Activated CD4-positive, alpha-beta T cell treated with anti-CD3 and anti-CD28 coated beads for 36 hours (primary cell): ENCODE data around the gene IPP. TPM values are rescaled to one million over a fixed set of nuclear protein-coding genes. Genes with fewer than 3 reads are reported as not detected.
"Not testable (repeated sequence)": the region's sequence is repeated elsewhere in the genome, so short reads cannot be mapped to it uniquely, and the experiment has no call there.

Experiments
- ATAC-seq: fragments of 200-7000 bp; cut with Tn5 transposase; one replicate; pipeline ENCODE4 v1.10.0; 2021; ENCODE audit warnings: mild to moderate bottlenecking, moderate library complexity
- CTCF ChIA-PET: fragments of 350-600 bp; sonication (Branson Sonifier 250); formaldehyde crosslinking; loops from one replicate; lab custom pipeline; 2021; ENCODE audit warnings: antibody characterized with exemption; lab: Charles Lee
- POLR2A ChIA-PET: fragments of 350-600 bp; sonication (Branson Sonifier 250); formaldehyde crosslinking; loops from one replicate; lab custom pipeline; 2021; ENCODE audit warnings: antibody characterized with exemption, inconsistent platforms; lab: Charles Lee
- DNase-seq: peaks from one replicate; pipeline ENCODE4 v3.0.0-alpha.2; 2020
- H3K27ac Mint-ChIP-seq: one replicate; pipeline ENCODE4 v1.8.0; 2021; ENCODE audit warnings: mixed read lengths
- H3K27me3 Mint-ChIP-seq: one replicate; pipeline ENCODE4 v1.8.0; 2021; ENCODE audit warnings: mixed read lengths
- H3K36me3 Mint-ChIP-seq: one replicate; pipeline ENCODE4 v1.8.0; 2021; ENCODE audit warnings: low read depth, mixed read lengths
- H3K4me1 Mint-ChIP-seq: one replicate; pipeline ENCODE4 v1.8.0; 2021; ENCODE audit warnings: mixed read lengths
- H3K4me3 Mint-ChIP-seq: one replicate; pipeline ENCODE4 v1.8.0; 2021; ENCODE audit warnings: mild to moderate bottlenecking, moderate library complexity, mixed read lengths
- H3K9me3 Mint-ChIP-seq: one replicate; pipeline ENCODE4 v1.8.0; 2021; ENCODE audit warnings: low read depth, mixed read lengths
- intact Hi-C, 2 experiments: fragments of 100-400 bp; cut with DNase I in 1 of 2; cut with micrococcal nuclease in 1 of 2; formaldehyde crosslinking; loops; one replicate each; pipeline versions ENCODE4 v1.14.2 to v1.15.1; 2022 to 2024; cut with DNase I, micrococcal nuclease
- total RNA-seq, 2 experiments: library from RNA; stranded (reverse); gene quantifications; one replicate each; pipeline ENCODE4 v1.2.3, GENCODE V29; 2021

The IPP gene
- total RNA-seq, 2 experiments from 2014 or later, result 11.6 to 21.8 TPM

GRCh38 chr1:45739137-45739536 lies 11.3 kb downstream of the IPP start:
- DNase-seq (no peak), ATAC-seq (no peak)
- no peak overlapping the region for H3K27ac Mint-ChIP-seq
- POLR2A ChIA-PET, result no interaction called here
- CTCF ChIA-PET, result no interaction called here
- H3K4me1 Mint-ChIP-seq, result peaks cover 10% of the 10 kb centered on the region
- H3K36me3 Mint-ChIP-seq, result peaks cover 20% of the 10 kb centered on the region
- intact Hi-C loops, result no loop called here
- H3K9me3 Mint-ChIP-seq, result no peaks in the 10 kb centered on the region
- no peaks in the 10 kb centered on the region for H3K27me3 Mint-ChIP-seq
- H3K4me3 Mint-ChIP-seq, result no peak overlapping the region

- DNase-seq (no peak), ATAC-seq (no peak)
- no peak overlapping the region for H3K27ac Mint-ChIP-seq
- POLR2A ChIA-PET, result no interaction called here
- no peaks in the 10 kb centered on the region for H3K36me3 Mint-ChIP-seq
- CTCF ChIA-PET, result no interaction called here
- intact Hi-C loops, result no loop called here
- H3K4me1 Mint-ChIP-seq, result peaks cover 2% of the 10 kb centered on the region
- no peak overlapping the region for H3K4me3 Mint-ChIP-seq
- no peaks in the 10 kb centered on the region for H3K27me3 Mint-ChIP-seq
- H3K9me3 Mint-ChIP-seq, result no peaks in the 10 kb centered on the region
Observed at GRCh38 chr1:45730780-45731319, 19.6 kb downstream of the IPP start.

GRCh38 chr1:45730075-45730779 lies 20.2 kb downstream of the IPP start:
- no peak overlapping the region for H3K27ac Mint-ChIP-seq
- H3K4me3 Mint-ChIP-seq, result no peak overlapping the region
- peaks cover 2% of the 10 kb centered on the region for H3K4me1 Mint-ChIP-seq
- intact Hi-C loops, result no loop called here
- no peaks in the 10 kb centered on the region for H3K9me3 Mint-ChIP-seq
- DNase-seq (no peak), ATAC-seq (no peak)
- H3K27me3 Mint-ChIP-seq, result no peaks in the 10 kb centered on the region
- ChIA-PET CTCF (interaction anchor here (0.8 kb wide), 1 partner anchor 13 kb away, joined by 4 read pairs; no protein-coding TSS in a partner anchor), POLR2A (no interaction called here)
- no peaks in the 10 kb centered on the region for H3K36me3 Mint-ChIP-seq

- H3K36me3 Mint-ChIP-seq, H3K27me3 Mint-ChIP-seq, H3K4me1 Mint-ChIP-seq, H3K4me3 Mint-ChIP-seq, intact Hi-C loops, DNase-seq, ATAC-seq, CTCF ChIA-PET, H3K9me3 Mint-ChIP-seq, H3K27ac Mint-ChIP-seq, POLR2A ChIA-PET: not testable (repeated sequence)
Observed at GRCh38 chr1:45726007-45726406, 24.4 kb downstream of the IPP start.

GRCh38 chr1:45723248-45723930 lies 27.1 kb downstream of the IPP start:
- Mint-ChIP-seq H3K36me3 (peaks cover under 1% of the 10 kb centered on the region), H3K27me3 (no peaks in the 10 kb centered on the region), H3K27ac (no peak overlapping the region), H3K4me1 (no peaks in the 10 kb centered on the region), H3K4me3 (no peak overlapping the region), H3K9me3 (no peaks in the 10 kb centered on the region)
- POLR2A ChIA-PET, result no interaction called here
- intact Hi-C loops, result no loop called here
- CTCF ChIA-PET, result no interaction called here
- ATAC-seq (no peak), DNase-seq (no peak)

- Mint-ChIP-seq H3K36me3 (peaks cover 3% of the 10 kb centered on the region), H3K27ac (no peak overlapping the region), H3K4me3 (no peak overlapping the region), H3K9me3 (no peaks in the 10 kb centered on the region), H3K4me1 (no peaks in the 10 kb centered on the region), H3K27me3 (no peaks in the 10 kb centered on the region)
- ChIA-PET CTCF (no interaction called here), POLR2A (no interaction called here)
- intact Hi-C loops, result no loop called here
- DNase-seq (no peak), ATAC-seq (no peak)
Observed at GRCh38 chr1:45722809-45723208, 27.6 kb downstream of the IPP start.

- ATAC-seq (no peak), DNase-seq (no peak)
- Mint-ChIP-seq H3K4me1 (no peaks in the 10 kb centered on the region), H3K9me3 (no peaks in the 10 kb centered on the region), H3K36me3 (peaks cover 3% of the 10 kb centered on the region), H3K4me3 (no peak overlapping the region), H3K27me3 (no peaks in the 10 kb centered on the region), H3K27ac (no peak overlapping the region)
- ChIA-PET CTCF (no interaction called here), POLR2A (no interaction called here)
- intact Hi-C loops, result no loop called here
Observed at GRCh38 chr1:45721207-45721606, 29.2 kb downstream of the IPP start.

GRCh38 chr1:45718289-45718688 lies 32.2 kb downstream of the IPP start:
- Mint-ChIP-seq H3K27me3 (no peaks in the 10 kb centered on the region), H3K36me3 (peaks cover 3% of the 10 kb centered on the region), H3K27ac (no peak overlapping the region), H3K4me1 (no peaks in the 10 kb centered on the region), H3K9me3 (no peaks in the 10 kb centered on the region), H3K4me3 (no peak overlapping the region)
- DNase-seq (no peak), ATAC-seq (no peak)
- POLR2A ChIA-PET, result interaction anchor here (0.9 kb wide), 1 partner anchor 300 kb away, joined by 4 read pairs; no protein-coding TSS in a partner anchor
- CTCF ChIA-PET, result no interaction called here
- intact Hi-C loops, result no loop called here

- H3K27ac Mint-ChIP-seq, H3K36me3 Mint-ChIP-seq, H3K4me1 Mint-ChIP-seq, ATAC-seq, H3K9me3 Mint-ChIP-seq, H3K4me3 Mint-ChIP-seq, DNase-seq, H3K27me3 Mint-ChIP-seq, POLR2A ChIA-PET, intact Hi-C loops: not testable (repeated sequence)
- CTCF ChIA-PET, result interaction anchor here (0.6 kb wide), 3 partner anchors 249 to 908 kb away, joined by 3 read pairs; no protein-coding TSS in a partner anchor
Observed at GRCh38 chr1:45717386-45717785, 33.1 kb downstream of the IPP start.

- no peak overlapping the region for H3K4me3 Mint-ChIP-seq
Observed at GRCh38 chr1:45716700-45717099, 33.8 kb downstream of the IPP start.

GRCh38 chr1:45713711-45714110 lies 36.7 kb downstream of the IPP start:
- no peak for DNase-seq
- ChIA-PET POLR2A (no interaction called here), CTCF (interaction anchor here (0.8 kb wide), 1 partner anchor 736 kb away, joined by 3 read pairs; no protein-coding TSS in a partner anchor)
- ATAC-seq, result no peak
- intact Hi-C loops, result no loop called here
- Mint-ChIP-seq H3K4me3 (no peak overlapping the region), H3K9me3 (no peaks in the 10 kb centered on the region), H3K36me3 (peaks cover 11% of the 10 kb centered on the region), H3K27me3 (no peaks in the 10 kb centered on the region), H3K4me1 (no peaks in the 10 kb centered on the region), H3K27ac (no peak overlapping the region)

More at GRCh38 chr1:45716700-45717099, 33.8 kb downstream of the IPP start:
- no peak overlapping the region for H3K27ac Mint-ChIP-seq
- H3K36me3 Mint-ChIP-seq, result peaks cover 4% of the 10 kb centered on the region
- no peaks in the 10 kb centered on the region for H3K9me3 Mint-ChIP-seq
- POLR2A ChIA-PET, result no interaction called here
- intact Hi-C loops, result no loop called here
- CTCF ChIA-PET, result no interaction called here
- H3K4me1 Mint-ChIP-seq, result no peaks in the 10 kb centered on the region
- ATAC-seq (no peak), DNase-seq (no peak)
- H3K27me3 Mint-ChIP-seq, result no peaks in the 10 kb centered on the region

GRCh38 chr1:45704637-45705036 lies 45.8 kb downstream of the IPP start:
- H3K4me3 Mint-ChIP-seq, result no peak overlapping the region
- H3K27me3 Mint-ChIP-seq, result no peaks in the 10 kb centered on the region
- POLR2A ChIA-PET, result no interaction called here
- no peak overlapping the region for H3K27ac Mint-ChIP-seq
- peaks cover 25% of the 10 kb centered on the region for H3K36me3 Mint-ChIP-seq
- intact Hi-C loops, result no loop called here
- no peaks in the 10 kb centered on the region for H3K4me1 Mint-ChIP-seq
- CTCF ChIA-PET, result interaction anchor here (0.6 kb wide), 1 partner anchor 14 kb away, joined by 3 read pairs; no protein-coding TSS in a partner anchor
- peaks cover 4% of the 10 kb centered on the region for H3K9me3 Mint-ChIP-seq
- DNase-seq, result no peak
- no peak for ATAC-seq
